ENCODE results near the gene EXOC4. TPM values are rescaled to one million over a fixed set of nuclear protein-coding genes. Genes with fewer than 3 reads are reported as not detected.

The EXOC4 gene
- total RNA-seq, 1 donor from 2014 or later = 41.3 TPM

GRCh38 chr7:133718131-133718530 is 465.3 kb downstream of the EXOC4 start:
- DNase-seq (ENCODE audit: low read depth) = no peak
- TF ChIP-seq, protein P1, sequence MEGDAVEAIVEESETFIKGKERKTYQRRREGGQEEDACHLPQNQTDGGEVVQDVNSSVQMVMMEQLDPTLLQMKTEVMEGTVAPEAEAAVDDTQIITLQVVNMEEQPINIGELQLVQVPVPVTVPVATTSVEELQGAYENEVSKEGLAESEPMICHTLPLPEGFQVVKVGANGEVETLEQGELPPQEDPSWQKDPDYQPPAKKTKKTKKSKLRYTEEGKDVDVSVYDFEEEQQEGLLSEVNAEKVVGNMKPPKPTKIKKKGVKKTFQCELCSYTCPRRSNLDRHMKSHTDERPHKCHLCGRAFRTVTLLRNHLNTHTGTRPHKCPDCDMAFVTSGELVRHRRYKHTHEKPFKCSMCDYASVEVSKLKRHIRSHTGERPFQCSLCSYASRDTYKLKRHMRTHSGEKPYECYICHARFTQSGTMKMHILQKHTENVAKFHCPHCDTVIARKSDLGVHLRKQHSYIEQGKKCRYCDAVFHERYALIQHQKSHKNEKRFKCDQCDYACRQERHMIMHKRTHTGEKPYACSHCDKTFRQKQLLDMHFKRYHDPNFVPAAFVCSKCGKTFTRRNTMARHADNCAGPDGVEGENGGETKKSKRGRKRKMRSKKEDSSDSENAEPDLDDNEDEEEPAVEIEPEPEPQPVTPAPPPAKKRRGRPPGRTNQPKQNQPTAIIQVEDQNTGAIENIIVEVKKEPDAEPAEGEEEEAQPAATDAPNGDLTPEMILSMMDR (conservative IDR thresholded peaks at IDR 0.05; ENCODE audit: low read depth, low read length) = no peak
- H3K4me3 ChIP-seq (ENCODE audit: low read depth, low read length) = no peak overlapping the region

DNA sequence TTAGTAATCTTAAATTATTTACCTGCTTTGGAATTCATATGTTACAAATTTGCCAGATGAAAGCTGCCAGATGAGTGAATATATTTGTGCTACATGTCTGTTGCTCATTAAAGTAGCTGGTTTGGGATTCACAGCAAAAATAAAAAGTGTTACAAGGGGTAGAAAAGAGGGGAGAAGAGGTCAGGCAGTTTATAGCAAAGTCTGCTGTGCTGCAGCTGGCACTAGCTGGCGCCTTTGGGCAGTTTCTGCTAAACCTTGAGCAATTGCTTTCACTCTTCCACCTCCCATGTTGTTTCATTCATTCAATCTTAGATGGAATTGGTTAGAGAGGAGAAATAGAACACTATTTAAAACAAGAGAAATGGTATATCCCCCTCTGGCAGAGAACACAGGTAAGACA is 470.2 kb downstream of the EXOC4 start:
- no peak for DNase-seq (ENCODE audit: low read depth)
- no peak overlapping the region for H3K4me3 ChIP-seq (ENCODE audit: low read depth, low read length)
- TF ChIP-seq, protein P1 (conservative IDR thresholded peaks at IDR 0.05; ENCODE audit: low read depth, low read length) = peak; percentile 35

GRCh38 chr7:133724148-133724547 is 471.3 kb downstream of the EXOC4 start:
- no peak for DNase-seq (ENCODE audit: low read depth)
- TF ChIP-seq, protein P1 (conservative IDR thresholded peaks at IDR 0.05; ENCODE audit: low read depth, low read length) = no peak
- H3K4me3 ChIP-seq (ENCODE audit: low read depth, low read length) = no peak overlapping the region

GRCh38 chr7:133724694-133725093 is 471.8 kb downstream of the EXOC4 start:
- TF ChIP-seq, protein P1 (conservative IDR thresholded peaks at IDR 0.05; ENCODE audit: low read depth, low read length) = no peak
- no peak for DNase-seq (ENCODE audit: low read depth)
- no peak overlapping the region for H3K4me3 ChIP-seq (ENCODE audit: low read depth, low read length)

- no peak overlapping the region for H3K4me3 ChIP-seq (ENCODE audit: low read depth, low read length)
- TF ChIP-seq, protein P1 (conservative IDR thresholded peaks at IDR 0.05; ENCODE audit: low read depth, low read length) = no peak
- no peak for DNase-seq (ENCODE audit: low read depth)
These were observed 474.8 kb downstream of the EXOC4 start for GRCh38 chr7:133727476-133728214.

- H3K4me3 ChIP-seq (ENCODE audit: low read depth, low read length) = no peak overlapping the region
- TF ChIP-seq, protein P1 (conservative IDR thresholded peaks at IDR 0.05; ENCODE audit: low read depth, low read length) = no peak
- no peak for DNase-seq (ENCODE audit: low read depth)
These were observed 477.5 kb downstream of the EXOC4 start for GRCh38 chr7:133730360-133730759.

- TF ChIP-seq, protein P1 (conservative IDR thresholded peaks at IDR 0.05; ENCODE audit: low read depth, low read length) = no peak
- no peak for DNase-seq (ENCODE audit: low read depth)
- no peak overlapping the region for H3K4me3 ChIP-seq (ENCODE audit: low read depth, low read length)
These were observed 480.5 kb downstream of the EXOC4 start for GRCh38 chr7:133733401-133733800.
